HG03520 (cell line): Measurements from ENCODE around the gene NR3C1.

Source experiments
- ATAC-seq: cut with Tn5 transposase; IDR thresholded peaks from one replicate; pipeline ENCODE4 v1.9.1; 2021; ENCODE audit warnings: mild to moderate bottlenecking, moderate library complexity; ENCODE audit not compliant: unreplicated experiment

Gene NR3C1

GRCh38 chr5:143267186-143267585 is 136.3 kb downstream of the NR3C1 start:
- ATAC-seq = no peak

- ATAC-seq = no peak
Measured at GRCh38 chr5:143265995-143266394, 137.5 kb downstream of the NR3C1 start.

- ATAC-seq = no peak
Measured at GRCh38 chr5:143263272-143263810, 140.1 kb downstream of the NR3C1 start.

DNA sequence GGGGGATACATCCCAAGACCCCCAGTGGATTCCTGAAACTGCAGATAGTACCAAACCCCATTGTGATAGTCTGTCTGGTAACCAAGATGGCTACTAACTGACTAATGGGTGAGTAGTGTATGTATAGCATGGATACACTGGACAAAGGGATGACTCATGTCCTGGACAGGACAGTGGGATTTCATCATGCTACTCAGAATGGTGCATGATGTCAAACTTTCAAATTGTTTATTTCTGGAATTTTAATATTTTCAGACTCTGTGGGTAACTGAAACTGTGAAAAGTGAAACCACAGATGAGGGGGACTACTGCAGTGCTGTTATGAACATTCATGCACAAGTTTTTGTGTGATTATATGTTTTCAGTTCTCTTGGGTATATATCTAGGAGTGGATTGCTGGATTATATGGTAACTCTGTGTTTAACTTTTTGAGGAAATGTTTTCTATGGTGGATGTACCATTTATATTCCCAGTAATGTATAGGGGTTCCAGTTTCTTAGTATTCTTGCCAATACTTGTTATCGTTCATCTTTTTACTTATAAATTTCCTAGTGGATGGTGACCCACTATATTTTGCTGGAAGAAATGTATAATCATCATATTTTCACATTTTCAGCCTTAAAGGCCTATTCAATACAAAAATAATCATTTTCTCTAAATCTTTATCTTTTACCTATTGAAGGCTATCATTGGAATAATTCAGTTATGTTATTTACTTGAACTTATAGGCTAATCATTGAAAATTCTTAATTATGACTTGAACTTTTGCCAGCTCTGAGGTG is 140.9 kb downstream of the NR3C1 start:
- peak; percentile 54 for ATAC-seq

DNA sequence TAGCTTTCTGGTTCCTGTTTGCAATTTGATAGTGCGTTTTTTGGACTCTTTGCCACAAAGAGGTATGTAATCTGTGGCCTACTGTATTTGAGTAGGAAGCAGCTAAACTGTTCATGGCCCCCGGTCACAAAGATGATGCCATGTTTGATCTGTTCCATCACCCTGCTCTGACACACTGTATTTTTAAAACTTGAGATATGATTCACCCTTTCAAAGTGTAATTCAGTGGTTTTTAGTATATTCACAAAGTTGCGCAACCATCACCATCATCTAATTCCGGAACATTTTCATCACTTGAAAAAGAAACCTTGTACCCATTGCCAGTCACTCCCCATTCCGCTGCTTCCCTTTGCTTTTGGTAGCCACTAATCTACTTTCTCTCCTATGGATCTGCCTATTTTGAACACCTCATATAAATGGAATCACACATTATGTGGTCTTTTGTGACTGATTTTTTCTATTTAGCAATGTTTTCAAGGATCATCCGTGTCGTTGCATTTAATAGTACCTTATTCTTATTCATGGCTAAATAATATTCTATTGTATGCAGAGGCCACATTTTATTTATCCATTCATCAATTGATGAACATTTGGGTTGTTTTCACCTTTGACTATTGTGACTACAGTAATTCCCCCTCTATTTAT is 141.6 kb downstream of the NR3C1 start:
- no peak for ATAC-seq

DNA sequence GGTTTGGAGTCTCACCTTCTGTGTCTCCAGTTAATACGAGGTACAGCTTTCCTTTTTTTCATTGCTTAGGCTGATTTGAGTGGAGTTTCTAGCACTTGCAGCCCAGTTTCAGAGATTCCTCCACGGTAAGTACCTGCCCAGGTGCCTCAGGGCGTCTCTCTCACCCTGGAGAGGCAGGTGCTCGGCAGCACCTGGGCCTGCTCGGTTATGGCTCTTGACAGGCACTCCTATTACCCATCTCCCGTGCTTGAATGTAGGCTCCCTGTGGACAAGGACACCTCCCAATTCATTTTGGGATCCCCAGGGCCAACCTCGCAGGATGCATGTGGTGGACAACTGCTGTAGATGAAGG is 144.3 kb downstream of the NR3C1 start:
- ATAC-seq = no peak

DNA sequence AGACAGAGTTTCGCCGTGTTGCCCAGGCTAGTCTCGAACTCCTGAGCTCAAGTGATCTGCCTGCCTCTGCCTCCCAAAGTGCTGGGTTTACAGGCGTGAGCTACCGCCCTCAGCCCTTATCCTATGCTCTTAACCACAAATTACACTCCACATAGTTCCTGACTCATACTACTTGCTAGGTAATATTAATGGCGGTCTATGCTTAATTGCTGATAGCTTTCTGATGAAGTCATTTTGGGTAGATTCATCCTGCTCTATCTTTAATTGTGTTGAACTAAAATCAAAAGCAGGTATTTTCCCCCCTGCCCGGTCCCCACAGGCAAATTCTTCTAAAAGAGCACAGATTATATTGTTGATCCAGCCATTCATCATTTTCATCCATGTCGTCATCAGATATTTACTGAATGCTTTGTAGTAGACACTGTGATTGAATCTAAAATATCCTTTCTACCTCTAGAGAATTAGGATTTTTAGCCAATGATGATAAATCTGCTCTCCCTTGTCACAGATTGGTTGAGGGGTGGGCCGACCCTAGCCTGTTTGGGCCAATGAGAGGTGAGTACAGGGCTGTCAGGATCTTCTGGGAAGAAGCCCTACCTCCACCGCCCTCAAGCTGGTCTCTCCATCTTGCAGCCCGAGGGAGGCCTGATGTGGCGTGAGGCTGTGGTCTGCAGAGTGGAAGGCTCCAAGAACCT is 144.8 kb downstream of the NR3C1 start:
- ATAC-seq = no peak

DNA sequence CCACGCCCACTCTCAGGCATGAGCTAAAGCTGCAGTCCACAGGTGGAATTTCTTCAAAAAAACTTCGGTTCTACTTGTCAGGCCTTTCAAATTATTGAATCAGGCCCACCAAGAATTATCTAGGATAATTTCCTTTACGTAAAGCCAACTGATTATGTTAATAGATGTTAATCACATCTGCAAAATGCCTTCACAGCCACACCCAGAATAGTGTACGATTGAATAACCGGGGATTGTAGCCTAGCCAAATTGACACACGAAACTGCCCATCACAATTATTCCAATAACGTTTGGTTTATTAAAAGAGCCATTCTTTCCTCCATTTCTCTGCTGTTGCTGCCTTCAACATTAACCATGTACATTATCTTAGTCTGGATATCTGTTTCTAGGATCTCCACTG is 148.7 kb downstream of the NR3C1 start:
- ATAC-seq = no peak

- ATAC-seq = no peak
Measured at GRCh38 chr5:143251946-143252345, 151.5 kb downstream of the NR3C1 start.

DNA sequence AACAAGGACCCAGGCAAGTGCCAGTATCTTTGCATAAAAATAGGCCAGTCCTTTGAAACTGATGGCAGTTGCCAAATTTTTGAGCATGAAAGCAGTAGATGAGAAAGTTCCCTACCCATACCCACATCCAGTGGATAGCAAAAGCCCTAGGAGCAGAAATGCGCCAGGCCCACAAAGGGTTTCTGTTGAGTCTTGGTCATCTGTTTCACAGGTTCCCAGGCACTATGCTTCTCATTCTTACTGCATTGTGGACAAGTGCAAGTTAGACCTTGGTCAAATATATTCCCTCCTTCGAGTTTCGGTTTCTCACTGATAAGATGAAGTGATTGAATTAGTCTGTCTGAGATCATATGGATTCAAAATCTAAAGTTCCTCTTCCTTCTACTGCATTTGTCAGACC is 152.3 kb downstream of the NR3C1 start:
- no peak for ATAC-seq

DNA sequence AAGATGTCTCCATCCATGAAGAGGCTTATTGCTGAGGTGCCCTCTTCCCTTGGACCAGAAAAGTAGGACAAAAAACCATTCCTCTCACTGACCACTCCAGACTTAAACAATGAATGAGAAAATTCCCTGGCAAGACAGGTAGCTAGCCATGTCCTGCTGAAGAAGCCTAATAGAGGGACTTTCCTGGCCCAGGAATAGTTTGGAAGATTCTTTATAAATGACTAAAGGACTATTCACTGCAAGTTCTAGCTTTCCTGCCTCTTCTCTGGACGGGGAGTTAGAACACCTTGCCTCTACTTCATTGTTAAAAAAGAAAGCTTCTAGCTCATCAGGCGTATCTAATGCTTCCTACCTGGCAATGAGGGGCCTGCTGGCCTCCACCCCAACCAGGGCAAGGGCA is 153.6 kb downstream of the NR3C1 start:
- ATAC-seq = no peak

- no peak for ATAC-seq
Measured at GRCh38 chr5:143248822-143249579, 154.5 kb downstream of the NR3C1 start.

DNA sequence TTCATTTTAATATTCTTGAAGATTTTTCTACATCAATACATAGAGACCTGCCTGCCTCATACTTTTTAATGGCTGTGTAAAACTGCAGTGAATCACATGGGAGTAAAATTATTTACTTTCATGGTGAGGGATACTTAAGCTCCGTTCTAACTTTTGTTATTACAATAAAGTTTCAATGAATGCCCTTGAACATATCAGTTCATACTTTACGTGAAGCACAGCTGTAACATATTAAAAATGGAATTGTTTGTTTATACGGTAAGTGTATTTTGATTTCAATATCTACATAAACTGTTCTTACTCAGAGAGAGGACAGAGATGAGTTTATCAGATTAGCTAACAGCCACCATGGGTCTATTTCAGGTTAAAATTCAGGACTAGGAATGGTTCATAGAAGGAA is 155.1 kb downstream of the NR3C1 start:
- no peak for ATAC-seq

DNA sequence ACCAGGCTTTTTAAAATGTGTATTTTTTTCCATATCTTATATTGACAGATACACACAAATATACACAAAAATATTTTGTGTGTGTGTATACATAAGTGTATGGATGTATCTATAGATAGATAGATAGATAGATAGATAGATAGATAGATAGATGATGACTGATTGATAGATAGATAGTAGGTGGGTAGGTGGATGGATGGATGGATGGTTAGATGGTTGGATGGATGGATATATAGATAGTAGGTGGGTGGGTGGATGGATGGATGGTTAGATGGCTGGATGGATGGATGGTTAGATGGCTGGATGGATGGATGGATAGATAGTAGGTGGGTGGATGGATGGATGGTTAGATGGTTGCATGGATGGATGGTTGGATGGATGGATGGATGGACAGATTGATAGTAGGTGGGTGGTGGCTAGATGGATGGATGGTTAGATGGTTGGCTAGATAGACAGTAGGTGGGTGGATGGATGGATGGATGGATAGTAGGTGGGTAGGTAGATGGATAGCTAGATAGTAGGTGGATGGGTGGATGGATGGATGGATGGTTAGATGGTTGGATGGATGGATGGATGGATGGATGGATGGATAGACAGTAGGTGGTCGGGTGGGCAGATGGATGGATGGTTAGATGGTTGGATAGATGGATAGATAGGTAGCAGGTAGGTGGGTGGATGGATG is 156.2 kb downstream of the NR3C1 start:
- ATAC-seq = no peak

GRCh38 chr5:143245929-143246561 is 157.4 kb downstream of the NR3C1 start:
- ATAC-seq = no peak

- ATAC-seq = no peak
Measured at GRCh38 chr5:143244990-143245389, 158.5 kb downstream of the NR3C1 start.

DNA sequence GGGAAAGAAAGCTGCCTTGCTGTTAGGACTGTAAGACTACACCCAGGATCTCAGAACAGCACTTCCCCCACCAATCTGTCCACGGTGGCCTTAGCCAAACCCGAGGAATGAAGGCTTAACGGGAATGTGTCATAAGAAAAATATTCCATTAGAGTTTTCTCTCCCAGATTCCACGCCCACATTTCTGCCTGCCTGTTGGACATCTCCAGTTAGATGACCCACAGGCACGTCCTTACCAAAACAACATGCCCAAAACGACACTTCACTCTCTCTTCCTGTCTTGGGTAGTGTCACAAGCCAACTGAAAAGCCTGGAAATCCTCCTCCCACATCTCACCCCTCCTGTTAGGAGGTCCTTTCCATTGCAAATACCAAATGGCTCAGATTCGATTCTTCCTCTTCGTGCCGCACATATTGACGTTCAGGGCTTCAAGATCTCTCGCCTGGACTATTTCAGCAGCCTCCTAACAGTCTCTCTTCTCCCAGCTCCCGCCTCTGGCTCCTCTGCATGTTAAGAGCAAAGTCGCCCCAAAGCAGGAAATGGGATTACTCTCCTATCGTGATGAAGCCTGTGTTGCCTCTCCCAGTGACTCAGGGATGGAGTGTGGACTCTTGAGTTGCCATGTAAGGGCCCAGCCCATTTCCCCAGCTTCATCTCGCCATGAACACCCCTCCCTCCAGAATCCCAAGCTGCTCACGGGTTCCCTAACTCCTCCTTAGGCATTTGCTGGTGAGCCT is 159.3 kb downstream of the NR3C1 start:
- ATAC-seq = no peak

GRCh38 chr5:143243103-143243502 is 160.4 kb downstream of the NR3C1 start:
- ATAC-seq = no peak

DNA sequence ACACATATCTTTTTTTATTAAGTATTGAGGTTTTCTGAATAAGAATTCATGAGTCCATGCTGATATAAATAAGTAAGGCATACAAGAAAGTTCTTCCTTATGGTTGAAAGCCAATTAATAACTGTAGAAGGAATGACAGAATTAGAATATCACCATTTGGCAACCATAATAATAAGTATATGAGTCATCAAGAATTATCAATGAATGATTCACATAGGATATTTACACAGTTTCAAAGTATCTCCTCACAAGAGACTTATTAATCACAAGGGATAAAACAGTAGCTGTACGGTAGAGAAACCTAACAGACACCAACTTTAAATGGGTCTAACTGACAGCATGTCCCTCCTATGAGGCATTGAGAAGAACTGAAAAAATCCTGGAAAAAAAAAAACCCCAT is 161.6 kb downstream of the NR3C1 start:
- ATAC-seq = no peak
